ENCODE data around the gene SIRT7. TPM values are rescaled to one million over a fixed set of nuclear protein-coding genes. Genes with fewer than 3 reads are reported as not detected.

SIRT7 gene
- total RNA-seq, 1 donor, result 31.2 TPM

GRCh38 chr17:81933178-81933699 is 15.3 kb upstream of the SIRT7 start:
- no peak for DNase-seq (ENCODE audit: low read depth in 2 of 3, low spot score in 2 of 3)

GRCh38 chr17:81932333-81932983 is 14.5 kb upstream of the SIRT7 start:
- DNase-seq (ENCODE audit: low read depth in 2 of 3, low spot score in 2 of 3), result no peak

- DNase-seq (ENCODE audit: low read depth in 2 of 3, low spot score in 2 of 3), result no peak
These were observed 13.8 kb upstream of the SIRT7 start for GRCh38 chr17:81931557-81932332.

- DNase-seq (ENCODE audit: low read depth in 2 of 3, low spot score in 2 of 3), result no peak
These were observed 13.2 kb upstream of the SIRT7 start for GRCh38 chr17:81931189-81931556.

- DNase-seq (ENCODE audit: low read depth in 2 of 3, low spot score in 2 of 3), result peak in 2 of 3 donors; percentile 43 to 47
These were observed 12.5 kb upstream of the SIRT7 start for GRCh38 chr17:81930142-81931125.

- DNase-seq (ENCODE audit: low read depth in 2 of 3, low spot score in 2 of 3), result no peak
These were observed 11.5 kb upstream of the SIRT7 start for GRCh38 chr17:81929253-81930141.

GRCh38 chr17:81928544-81929252 is 10.7 kb upstream of the SIRT7 start:
- DNase-seq (ENCODE audit: low read depth in 2 of 3, low spot score in 2 of 3), result no peak

- DNase-seq (ENCODE audit: low read depth in 2 of 3, low spot score in 2 of 3), result peak; percentile 90 to 96 (median 93)
These were observed 9.9 kb upstream of the SIRT7 start, which contains the start of gene MAFG for GRCh38 chr17:81927653-81928543. Gene MAFG, minus strand, starts transcription at chr17:81927735. Its CDS starts 4,550 bp downstream, at chr17:81923185.

- no peak for DNase-seq (ENCODE audit: low read depth in 2 of 3, low spot score in 2 of 3)
These were observed 9.2 kb upstream of the SIRT7 start for GRCh38 chr17:81927152-81927652.

- peak; percentile 31 to 93 (median 88) for DNase-seq (ENCODE audit: low read depth in 2 of 3, low spot score in 2 of 3)
These were observed 8.6 kb upstream of the SIRT7 start for GRCh38 chr17:81926451-81927151.

GRCh38 chr17:81925860-81926450 is 8.0 kb upstream of the SIRT7 start:
- no peak for DNase-seq (ENCODE audit: low read depth in 2 of 3, low spot score in 2 of 3)

GRCh38 chr17:81924557-81925532 is 6.9 kb upstream of the SIRT7 start:
- DNase-seq (ENCODE audit: low read depth in 2 of 3, low spot score in 2 of 3), result no peak

- peak in 2 of 3 donors; percentile 83 to 86 for DNase-seq (ENCODE audit: low read depth in 2 of 3, low spot score in 2 of 3)
These were observed 5.6 kb upstream of the SIRT7 start for GRCh38 chr17:81923302-81924260.

- no peak for DNase-seq (ENCODE audit: low read depth in 2 of 3, low spot score in 2 of 3)
These were observed 4.8 kb upstream of the SIRT7 start for GRCh38 chr17:81922566-81923301.
